Fibroblast of lung (primary cell): ENCODE measurements around the gene ICAM2. TPM values are rescaled to one million over a fixed set of nuclear protein-coding genes. Genes with fewer than 3 reads are reported as not detected.
A peak's percentile ranks its signal among the peaks of the same experiment; 100 is the strongest.

Source experiments
- DNase-seq, 2 donors: peaks; one replicate each; pipeline versions ENCODE4 v3.0.0 to v3.0.0-alpha.2; 2010; ENCODE audit warnings: low read depth in 2 of 2
- H2AFZ ChIP-seq: 2 replicates; pipeline ENCODE4 v1.5.1; 2012; ENCODE audit warnings: low read length, control low read depth, inconsistent platforms
- H3K27ac ChIP-seq: 2 replicates; pipeline ENCODE4 v1.5.1; 2011; ENCODE audit warnings: low read length, control low read depth; ENCODE audit not compliant: insufficient read depth
- H3K27me3 ChIP-seq: 2 replicates; pipeline ENCODE4 v1.5.1; 2011; ENCODE audit warnings: mild to moderate bottlenecking, low read length; ENCODE audit not compliant: control insufficient read depth, insufficient read depth
- H3K36me3 ChIP-seq: 2 replicates; pipeline ENCODE4 v1.5.1; 2011; ENCODE audit warnings: low read length; ENCODE audit not compliant: control insufficient read depth, insufficient read depth
- H3K4me1 ChIP-seq: 2 replicates; pipeline ENCODE4 v1.5.1; 2011; ENCODE audit warnings: low read length; ENCODE audit not compliant: control insufficient read depth, insufficient read depth; ENCODE audit errors: extremely low read depth
- H3K4me2 ChIP-seq: 2 replicates; pipeline ENCODE4 v1.5.1; 2011; ENCODE audit warnings: low read length, control low read depth; ENCODE audit not compliant: insufficient read depth; ENCODE audit errors: extremely low read depth
- H3K4me3 ChIP-seq, 4 experiments: fragments of 200-600 bp in 1 of 4; sonication (generic) in 1 of 4; replicated peaks in 1 of 4; 2 replicates each; pipeline ENCODE4 v1.5.1; 2011 to 2016; ENCODE audit warnings: low read length in 4 of 4, low read depth in 3 of 4, mild to moderate bottlenecking in 3 of 4, control low read depth in 2 of 4, inconsistent platforms in 1 of 4, mixed read lengths in 1 of 4; ENCODE audit not compliant: insufficient read depth in 1 of 4; ENCODE audit errors: control extremely low read depth in 1 of 4
- H3K79me2 ChIP-seq: 2 replicates; pipeline ENCODE4 v1.5.1; 2012; ENCODE audit warnings: mild to moderate bottlenecking, low read length, inconsistent platforms; ENCODE audit not compliant: control insufficient read depth, insufficient read depth
- H3K9ac ChIP-seq: 2 replicates; pipeline ENCODE4 v1.5.1; 2011; ENCODE audit warnings: mild to moderate bottlenecking, low read length, control low read depth; ENCODE audit not compliant: insufficient read depth
- H3K9me3 ChIP-seq: 2 replicates; pipeline ENCODE4 v1.5.1; 2012; ENCODE audit warnings: low read depth, low read length; ENCODE audit not compliant: control insufficient read depth, insufficient read depth
- H4K20me1 ChIP-seq: 2 replicates; pipeline ENCODE4 v1.5.1; 2011; ENCODE audit warnings: low read length; ENCODE audit not compliant: control insufficient read depth, insufficient read depth; ENCODE audit errors: extremely low read depth
- CTCF ChIP-seq, 2 donors: IDR thresholded peaks in 1 of 2; conservative IDR thresholded peaks in 1 of 2; 1 replicate in 1 of 2; 2 replicates in 1 of 2; pipeline ENCODE4 v1.5.1; 2011 to 2012; ENCODE audit warnings: low read length in 2 of 2, control low read depth in 1 of 2, inconsistent platforms in 1 of 2, low read depth in 1 of 2, mild to moderate bottlenecking in 1 of 2
- EZH2 ChIP-seq: IDR thresholded peaks from 2 replicates; pipeline ENCODE4 v1.5.1; 2012; ENCODE audit warnings: low read length, control low read depth, mild to moderate bottlenecking; ENCODE audit errors: missing control alignments
- polyA plus RNA-seq, 2 donors: library from polyadenylated mRNA; depleted of rRNA in 1 of 2; stranded (reverse) in 1 of 2; unstranded in 1 of 2; fragments of >200 nt; gene quantifications; 2 replicates each; pipeline ENCODE4 v1.2.1, GENCODE V29; 2011 to 2012; ENCODE audit warnings: missing spikeins in 1 of 2
- total RNA-seq: library from RNA; depleted of rRNA; stranded (reverse); fragments of >200 nt; gene quantifications from 2 replicates; pipeline ENCODE4 v1.2.1, GENCODE V29; 2014

Gene ICAM2
- total and polyA plus RNA-seq, 2 donors (not counting 1 experiment from before 2014, with no cell fraction given): 1.1 to 3.5 TPM

DNA sequence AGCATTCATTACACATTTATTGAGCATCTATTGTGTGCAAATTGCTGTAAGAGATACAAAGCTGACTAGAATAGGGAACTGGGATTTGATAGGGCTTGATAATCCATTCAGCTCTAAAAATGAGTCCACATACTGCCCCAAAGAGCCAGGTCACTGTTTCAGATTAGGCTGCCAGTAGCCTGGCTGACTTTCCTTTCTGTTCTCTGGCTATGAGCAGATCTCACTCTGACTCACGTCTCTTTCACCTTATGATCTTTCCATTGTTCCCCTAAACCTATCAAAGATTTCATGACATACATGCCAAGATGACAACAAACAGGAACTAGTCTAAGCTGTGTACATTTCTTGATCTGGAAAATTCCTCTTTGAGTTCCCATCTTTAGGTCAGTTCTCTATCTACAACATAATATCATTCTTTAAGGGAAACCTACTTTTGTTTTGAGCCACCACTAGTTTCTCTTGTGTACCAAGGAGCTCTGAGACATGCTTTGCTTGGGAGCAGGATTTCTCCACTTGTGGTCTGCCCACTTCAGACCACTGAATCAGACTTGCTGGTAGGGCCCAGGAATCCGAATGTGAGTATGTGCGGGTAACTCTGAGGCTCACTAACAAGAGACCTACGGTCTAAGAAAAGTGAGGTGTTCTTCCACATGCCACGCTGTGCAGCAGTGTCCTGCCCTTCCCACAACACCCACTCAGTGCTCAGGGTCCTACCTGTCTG, 40.9 kb upstream of the ICAM2 start:
- no peaks in the 10 kb centered on the region for H3K9me3 ChIP-seq
- no peaks in the 10 kb centered on the region for H3K36me3 ChIP-seq
- H3K27ac ChIP-seq: no peak overlapping the region
- H4K20me1 ChIP-seq: no peaks in the 10 kb centered on the region
- no peaks in the 10 kb centered on the region for H3K4me1 ChIP-seq
- no peak overlapping the region for H3K4me3 ChIP-seq
- H2AFZ ChIP-seq: no peak overlapping the region
- no peak overlapping the region for H3K4me2 ChIP-seq
- no peak overlapping the region for H3K9ac ChIP-seq
- TF ChIP-seq CTCF (conservative IDR thresholded peaks at IDR 0.05 in 1 of 2, IDR thresholded peaks at IDR 0.05 in 1 of 2; ENCODE audit: low read depth in 1 of 2, low read length in 2 of 2) (no peak), EZH2 (no peak)
- H3K27me3 ChIP-seq: no peaks in the 10 kb centered on the region
- no peaks in the 10 kb centered on the region for H3K79me2 ChIP-seq
- peak in 1 of 2 donors; percentile 23 for DNase-seq

DNA sequence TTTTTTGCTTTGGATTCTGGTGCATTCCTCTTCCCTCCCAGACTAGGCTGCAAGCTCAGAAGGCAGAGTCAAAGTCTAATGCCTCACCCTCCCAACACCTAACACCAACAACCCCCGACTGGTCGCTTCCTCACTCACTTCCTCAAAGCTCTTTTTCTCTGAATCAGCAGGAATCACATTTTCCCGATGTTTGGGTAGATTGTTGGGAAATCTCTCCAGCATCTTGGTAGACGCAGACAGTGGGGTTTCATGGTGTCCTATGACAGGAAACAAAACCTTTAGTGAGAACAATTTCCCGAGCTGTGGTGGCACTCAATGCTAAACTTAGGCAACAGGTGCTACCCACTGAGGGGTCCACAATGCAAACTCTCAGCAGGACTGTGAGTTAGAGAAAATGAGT, 39.9 kb upstream of the ICAM2 start:
- H3K4me1 ChIP-seq: no peaks in the 10 kb centered on the region
- H3K9ac ChIP-seq: no peak overlapping the region
- H3K9me3 ChIP-seq: no peaks in the 10 kb centered on the region
- no peak overlapping the region for H3K4me3 ChIP-seq
- no peak overlapping the region for H3K27ac ChIP-seq
- no peak for DNase-seq
- H4K20me1 ChIP-seq: no peaks in the 10 kb centered on the region
- no peaks in the 10 kb centered on the region for H3K79me2 ChIP-seq
- TF ChIP-seq CTCF (conservative IDR thresholded peaks at IDR 0.05 in 1 of 2, IDR thresholded peaks at IDR 0.05 in 1 of 2; ENCODE audit: low read depth in 1 of 2, low read length in 2 of 2) (no peak), EZH2 (no peak)
- no peaks in the 10 kb centered on the region for H3K36me3 ChIP-seq
- no peak overlapping the region for H3K4me2 ChIP-seq
- H2AFZ ChIP-seq: no peak overlapping the region
- H3K27me3 ChIP-seq: no peaks in the 10 kb centered on the region

GRCh38 chr17:64059756-64060155, 39.3 kb upstream of the ICAM2 start:
- TF ChIP-seq EZH2: no peak
- TF ChIP-seq CTCF (conservative IDR thresholded peaks at IDR 0.05 in 1 of 2, IDR thresholded peaks at IDR 0.05 in 1 of 2; ENCODE audit: low read depth in 1 of 2, low read length in 2 of 2): no peak
- Histone ChIP-seq H3K9ac (no peak overlapping the region), H3K9me3 (no peaks in the 10 kb centered on the region), H3K27ac (no peak overlapping the region), H2AFZ (no peak overlapping the region), H3K36me3 (no peaks in the 10 kb centered on the region), H3K4me1 (no peaks in the 10 kb centered on the region), H3K79me2 (no peaks in the 10 kb centered on the region), H3K4me3 (no peak overlapping the region), H3K4me2 (no peak overlapping the region), H3K27me3 (no peaks in the 10 kb centered on the region), H4K20me1 (no peaks in the 10 kb centered on the region)
- no peak for DNase-seq
